Muscle layer of colon (tissue), 2 donors: ENCODE results near the gene PDF.
"Not testable (repeated sequence)": the region's sequence is repeated elsewhere in the genome, so short reads cannot be mapped to it uniquely, and the experiment has no call there.

Experiments used
- H3K27ac ChIP-seq: one replicate; pipeline ENCODE4 v1.7.0; 2013; ENCODE audit warnings: low read depth, mild to moderate bottlenecking, low read length, moderate library complexity
- H3K27me3 ChIP-seq, 2 donors: one replicate each; pipeline ENCODE4 v1.7.0; 2013; ENCODE audit warnings: low read length in 2 of 2, mild to moderate bottlenecking in 2 of 2; ENCODE audit not compliant: insufficient read depth in 2 of 2, control insufficient read depth in 1 of 2
- H3K36me3 ChIP-seq: one replicate; pipeline ENCODE4 v1.7.0; 2013; ENCODE audit warnings: mild to moderate bottlenecking, low read length; ENCODE audit not compliant: insufficient read depth
- H3K4me1 ChIP-seq: one replicate; pipeline ENCODE4 v1.7.0; 2013; ENCODE audit warnings: mild to moderate bottlenecking, low read length; ENCODE audit not compliant: insufficient read depth
- H3K4me3 ChIP-seq, 2 donors: one replicate each; pipeline ENCODE4 v1.7.0; 2013; ENCODE audit warnings: low read length in 2 of 2, low read depth in 1 of 2, mild to moderate bottlenecking in 1 of 2, moderate library complexity in 1 of 2
- H3K9ac ChIP-seq: one replicate; pipeline ENCODE4 v1.7.0; 2013; ENCODE audit warnings: low read length
- H3K9me3 ChIP-seq: one replicate; pipeline ENCODE4 v1.7.0; 2013; ENCODE audit warnings: mild to moderate bottlenecking, low read length
- donor health status: abdominal sarcoma.
- donor health status: Adenocarcinoma of cecum.

The PDF gene

GRCh38 chr16:69363281-69363717 is 32.9 kb upstream of the PDF start:
- Histone ChIP-seq H3K4me1 (no peaks in the 10 kb centered on the region), H3K27me3 (no peaks in the 10 kb centered on the region), H3K27ac (no peak overlapping the region), H3K4me3 (no peak overlapping the region), H3K36me3 (peaks cover 60% of the 10 kb centered on the region), H3K9ac (no peak overlapping the region), H3K9me3 (no peaks in the 10 kb centered on the region)

DNA sequence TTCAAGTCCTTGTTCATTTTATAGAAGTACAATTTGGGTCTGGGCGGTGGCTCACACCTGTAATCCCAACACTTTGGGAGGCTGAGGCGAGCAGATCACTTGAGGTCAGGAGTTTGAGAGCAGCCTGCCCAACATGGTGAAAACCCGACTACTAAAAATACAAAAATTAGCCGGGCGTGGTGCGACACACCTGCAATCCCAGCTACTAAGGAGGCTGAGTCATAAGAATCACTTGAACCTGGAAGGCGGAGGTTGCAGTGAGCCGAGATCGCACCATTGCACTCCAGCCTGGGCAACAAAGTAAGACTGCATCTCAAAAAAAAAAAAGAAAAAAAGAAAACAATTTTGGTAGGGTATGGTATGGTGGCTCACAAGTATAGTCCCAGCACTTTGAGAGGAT is 29.7 kb upstream of the PDF start:
- H3K27ac ChIP-seq, H3K4me3 ChIP-seq, H3K9ac ChIP-seq, H3K4me1 ChIP-seq, H3K27me3 ChIP-seq, H3K9me3 ChIP-seq: not testable (repeated sequence)
- H3K36me3 ChIP-seq: peaks cover 48% of the 10 kb centered on the region

GRCh38 chr16:69351309-69352027 is 21.1 kb upstream of the PDF start, which contains the start of gene TMED6:
Gene TMED6 (minus strand): TSS chr16:69351786. CDS start chr16:69351753, 33 bp downstream.
- no peaks in the 10 kb centered on the region for H3K9me3 ChIP-seq
- peaks cover 22% of the 10 kb centered on the region for H3K36me3 ChIP-seq
- H3K4me3 ChIP-seq: no peak within 1 kb of the TSS
- H3K27me3 ChIP-seq: no peaks in the 10 kb centered on the region
- H3K4me1 ChIP-seq: no peaks in the 10 kb centered on the region
- no peak within 1 kb of the TSS for H3K9ac ChIP-seq
- H3K27ac ChIP-seq: no peak within 1 kb of the TSS

DNA sequence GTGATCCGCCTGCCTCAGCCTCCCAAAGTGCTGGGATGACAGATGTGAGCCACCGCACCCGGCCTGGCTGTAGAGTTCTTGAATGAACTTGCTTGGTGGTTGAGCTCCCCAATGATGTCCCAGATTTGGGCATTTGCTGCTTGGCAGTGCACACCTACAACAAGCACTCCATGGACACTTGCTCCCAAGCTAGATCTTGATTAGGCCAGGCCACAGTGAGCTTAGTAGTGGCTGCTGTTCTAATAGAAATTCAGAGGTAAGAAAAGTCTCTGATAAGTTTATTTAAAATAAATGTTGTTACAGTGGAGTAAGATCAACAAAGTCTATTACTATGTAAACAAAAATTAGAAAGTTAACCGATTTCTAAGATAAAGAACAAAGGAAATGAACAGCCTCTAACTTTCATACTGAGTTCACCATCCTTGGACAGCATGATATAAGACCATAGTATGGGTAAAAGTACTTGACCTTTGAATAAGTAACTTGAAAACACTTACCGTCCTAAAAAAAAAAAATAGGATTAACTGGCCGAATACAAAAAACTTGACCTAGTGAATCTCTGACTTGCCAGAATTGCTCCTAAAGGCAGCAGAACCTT is 20.2 kb upstream of the PDF start:
- Histone ChIP-seq H3K36me3 (peaks cover 17% of the 10 kb centered on the region), H3K9me3 (no peaks in the 10 kb centered on the region), H3K27ac (no peak overlapping the region), H3K27me3 (no peaks in the 10 kb centered on the region), H3K4me1 (no peaks in the 10 kb centered on the region), H3K9ac (no peak overlapping the region), H3K4me3 (no peak overlapping the region)

- Histone ChIP-seq H3K4me1 (no peaks in the 10 kb centered on the region), H3K27me3 (no peaks in the 10 kb centered on the region), H3K27ac (no peak overlapping the region), H3K9ac (no peak overlapping the region), H3K36me3 (peaks cover 13% of the 10 kb centered on the region), H3K4me3 (no peak overlapping the region), H3K9me3 (no peaks in the 10 kb centered on the region)
Measured at GRCh38 chr16:69349536-69349935, 19.1 kb upstream of the PDF start.

DNA sequence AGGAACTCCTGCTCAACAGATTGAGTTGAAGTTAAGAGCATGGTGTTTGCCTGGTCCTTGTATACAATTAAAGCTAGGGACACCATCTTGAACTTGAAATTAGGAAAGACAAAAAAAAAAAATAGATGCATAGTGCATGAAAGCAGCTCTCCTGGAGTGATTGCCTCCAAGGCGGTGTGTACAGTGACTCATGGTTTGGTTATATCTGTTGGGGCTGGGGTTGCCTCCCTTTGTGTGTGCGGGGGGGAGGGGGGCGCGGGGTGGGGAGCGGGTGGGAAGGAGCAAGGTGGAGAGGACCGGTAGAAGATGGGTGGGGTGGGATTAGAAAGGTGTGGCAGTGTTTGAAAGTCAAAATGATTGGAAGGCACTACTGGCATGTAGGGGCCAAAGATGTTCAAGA is 17.8 kb upstream of the PDF start:
- Histone ChIP-seq H3K4me1 (no peaks in the 10 kb centered on the region), H3K36me3 (peaks cover 17% of the 10 kb centered on the region), H3K27me3 (no peaks in the 10 kb centered on the region), H3K27ac (no peak overlapping the region), H3K4me3 (no peak overlapping the region), H3K9me3 (no peaks in the 10 kb centered on the region), H3K9ac (no peak overlapping the region)

GRCh38 chr16:69346683-69347082 is 16.3 kb upstream of the PDF start:
- Histone ChIP-seq H3K36me3 (peaks cover 18% of the 10 kb centered on the region), H3K27me3 (no peaks in the 10 kb centered on the region), H3K4me3 (no peak overlapping the region), H3K9ac (no peak overlapping the region), H3K9me3 (no peaks in the 10 kb centered on the region), H3K4me1 (no peaks in the 10 kb centered on the region), H3K27ac (no peak overlapping the region)

GRCh38 chr16:69345923-69346322 is 15.5 kb upstream of the PDF start:
- Histone ChIP-seq H3K36me3 (peaks cover 25% of the 10 kb centered on the region), H3K9me3 (no peaks in the 10 kb centered on the region), H3K9ac (no peak overlapping the region), H3K27me3 (no peaks in the 10 kb centered on the region), H3K4me1 (peaks cover under 1% of the 10 kb centered on the region), H3K27ac (no peak overlapping the region), H3K4me3 (no peak overlapping the region)

DNA sequence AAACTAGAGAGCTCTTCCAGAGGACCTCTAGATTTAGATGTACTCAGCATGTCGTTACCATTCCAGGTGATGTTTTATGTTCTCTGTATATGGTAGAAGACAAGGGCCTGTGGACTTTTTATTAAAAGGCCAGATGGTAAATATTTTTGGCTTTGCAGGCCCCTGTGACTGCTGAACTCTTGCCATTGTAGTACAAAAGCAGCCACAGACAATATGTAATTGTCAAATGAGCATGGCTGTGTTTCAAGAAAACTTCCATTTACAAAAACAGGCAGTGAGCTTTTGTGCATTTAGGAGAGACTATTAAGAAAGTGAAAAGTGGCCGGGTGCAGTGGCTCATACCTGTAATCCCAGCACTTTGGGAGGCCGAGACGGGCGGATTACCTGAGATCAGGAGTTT is 13.8 kb upstream of the PDF start:
- Histone ChIP-seq H3K4me1 (peaks cover 9% of the 10 kb centered on the region), H3K9ac (no peak overlapping the region), H3K9me3 (no peaks in the 10 kb centered on the region), H3K27ac (no peak overlapping the region), H3K27me3 (no peaks in the 10 kb centered on the region), H3K4me3 (no peak overlapping the region), H3K36me3 (peaks cover 19% of the 10 kb centered on the region)

DNA sequence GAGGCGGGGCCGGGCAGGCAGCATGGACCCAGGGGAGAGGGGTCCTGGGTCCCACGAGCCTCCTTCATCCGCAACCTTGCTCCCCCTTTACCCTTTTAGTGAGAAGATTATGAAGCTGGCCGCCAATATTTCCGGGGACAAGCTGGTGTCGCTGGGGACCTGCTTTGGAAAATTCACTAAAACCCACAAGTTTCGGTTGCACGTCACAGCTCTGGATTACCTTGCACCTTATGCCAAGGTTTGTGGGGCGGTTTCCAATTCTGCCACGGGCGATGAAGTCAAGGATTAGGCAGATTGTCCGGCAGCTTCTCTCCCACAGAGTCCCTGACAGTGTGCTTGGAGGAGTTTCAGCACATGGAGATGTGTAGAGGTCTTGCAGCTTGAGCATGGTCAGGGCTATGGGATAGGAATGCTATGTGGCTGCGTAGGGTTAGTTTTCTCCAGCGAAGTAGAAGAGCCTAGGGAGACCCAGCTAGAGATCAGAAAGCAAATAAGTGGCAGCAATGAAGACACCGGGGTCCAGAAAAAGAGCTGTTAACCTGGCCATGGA is 9.8 kb upstream of the PDF start:
- H3K4me1 ChIP-seq: peaks cover 20% of the 10 kb centered on the region
- no peaks in the 10 kb centered on the region for H3K9me3 ChIP-seq
- H3K27ac ChIP-seq: peak overlapping the region; percentile 96
- peak overlapping the region; percentile 69 for H3K9ac ChIP-seq
- peak overlapping the region; percentile 80 to 84 for H3K4me3 ChIP-seq
- H3K36me3 ChIP-seq: peaks cover 30% of the 10 kb centered on the region
- no peaks in the 10 kb centered on the region for H3K27me3 ChIP-seq

GRCh38 chr16:69339289-69340094 is 9.1 kb upstream of the PDF start, which contains the start of the genes COG8 and NIP7:
Gene COG8 (minus strand): TSS chr16:69339564. CDS start chr16:69339552, 12 bp downstream.
Gene NIP7 (plus strand): TSS chr16:69339772. CDS start chr16:69339830, 58 bp downstream.
- Histone ChIP-seq H3K4me1 (peaks cover 20% of the 10 kb centered on the region), H3K9me3 (no peaks in the 10 kb centered on the region), H3K27ac (peak within 1 kb of the TSS; percentile 96), H3K36me3 (peaks cover 37% of the 10 kb centered on the region), H3K9ac (peak within 1 kb of the TSS; percentile 69), H3K27me3 (no peaks in the 10 kb centered on the region), H3K4me3 (peak within 1 kb of the TSS; percentile 80 to 84)
